ENCODE data around the gene ZNF682.

- no peak for TF ChIP-seq EZH2phosphoT487 (IDR thresholded peaks at IDR 0.05; ENCODE audit: borderline replicate concordance, low read depth, low read length)
- no peak for TF ChIP-seq CTCF (conservative IDR thresholded peaks at IDR 0.05; ENCODE audit: low read length)
Measured at GRCh38 chr19:20028611-20029010, 10.7 kb downstream of the ZNF682 start.
